ENCODE measurements around the gene CDCP1. TPM values are rescaled to one million over a fixed set of nuclear protein-coding genes. Genes with fewer than 3 reads are reported as not detected.
"Not testable (repeated sequence)": the region's sequence is repeated elsewhere in the genome, so short reads cannot be mapped to it uniquely, and the experiment has no call there.

Gene CDCP1
- total RNA-seq, 6 experiments from 2014 or later, result 0.31 to 2.7 (median 0.83) TPM

DNA sequence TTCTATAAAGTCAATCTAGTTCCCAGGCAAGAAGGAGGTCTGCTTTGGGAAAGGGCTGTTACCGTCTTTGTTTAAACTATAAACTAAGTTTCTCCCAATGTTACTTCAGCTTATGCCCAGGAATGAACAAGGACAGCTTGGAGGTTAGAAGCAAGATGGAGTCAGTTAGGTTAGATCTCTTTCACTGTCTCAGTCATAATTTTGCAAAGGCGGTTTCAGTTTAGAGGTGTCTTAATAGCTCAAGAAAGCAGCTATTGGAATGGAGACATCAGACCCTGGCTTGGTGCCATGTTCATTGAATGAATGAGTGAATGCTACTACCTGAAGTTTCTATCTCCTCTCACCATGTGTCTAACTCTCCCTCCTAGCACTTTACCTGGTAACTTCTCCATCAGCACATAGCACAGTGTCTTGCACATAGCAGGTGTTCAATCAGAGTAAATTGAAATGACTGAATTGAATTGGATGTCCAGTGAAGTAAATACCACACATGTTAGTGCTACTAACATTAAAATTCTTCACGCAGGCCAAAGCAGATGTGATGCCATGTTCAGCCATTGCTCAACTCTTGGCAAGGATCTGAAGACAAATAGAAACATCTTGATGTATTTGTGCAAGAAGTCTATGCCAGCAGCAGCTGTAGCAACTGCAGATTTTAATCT lies 91.9 kb downstream of the CDCP1 start:
- DNase-seq, result no peak
- Histone ChIP-seq H3K27me3 (no peaks in the 10 kb centered on the region), H3K4me3 (no peak overlapping the region), H3K36me3 (no peaks in the 10 kb centered on the region), H3K27ac (no peak overlapping the region), H3K4me1 (no peaks in the 10 kb centered on the region), H3K9me3 (no peaks in the 10 kb centered on the region)
- 49% methylated on average over 3 of the region's 3 CpGs for WGBS (ENCODE audit: insufficient coverage, low coverage, low lambda C conversion rate, missing lambda C conversion rate)
- TF ChIP-seq POLR2A (IDR thresholded peaks at IDR 0.05), result no peak
- TF ChIP-seq, protein P1, sequence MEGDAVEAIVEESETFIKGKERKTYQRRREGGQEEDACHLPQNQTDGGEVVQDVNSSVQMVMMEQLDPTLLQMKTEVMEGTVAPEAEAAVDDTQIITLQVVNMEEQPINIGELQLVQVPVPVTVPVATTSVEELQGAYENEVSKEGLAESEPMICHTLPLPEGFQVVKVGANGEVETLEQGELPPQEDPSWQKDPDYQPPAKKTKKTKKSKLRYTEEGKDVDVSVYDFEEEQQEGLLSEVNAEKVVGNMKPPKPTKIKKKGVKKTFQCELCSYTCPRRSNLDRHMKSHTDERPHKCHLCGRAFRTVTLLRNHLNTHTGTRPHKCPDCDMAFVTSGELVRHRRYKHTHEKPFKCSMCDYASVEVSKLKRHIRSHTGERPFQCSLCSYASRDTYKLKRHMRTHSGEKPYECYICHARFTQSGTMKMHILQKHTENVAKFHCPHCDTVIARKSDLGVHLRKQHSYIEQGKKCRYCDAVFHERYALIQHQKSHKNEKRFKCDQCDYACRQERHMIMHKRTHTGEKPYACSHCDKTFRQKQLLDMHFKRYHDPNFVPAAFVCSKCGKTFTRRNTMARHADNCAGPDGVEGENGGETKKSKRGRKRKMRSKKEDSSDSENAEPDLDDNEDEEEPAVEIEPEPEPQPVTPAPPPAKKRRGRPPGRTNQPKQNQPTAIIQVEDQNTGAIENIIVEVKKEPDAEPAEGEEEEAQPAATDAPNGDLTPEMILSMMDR (IDR thresholded peaks at IDR 0.05), result no peak
- ATAC-seq, result peak in 1 of 4 donors; percentile 16
- intact Hi-C loops (cut with DNase I), result no loop called here

DNA sequence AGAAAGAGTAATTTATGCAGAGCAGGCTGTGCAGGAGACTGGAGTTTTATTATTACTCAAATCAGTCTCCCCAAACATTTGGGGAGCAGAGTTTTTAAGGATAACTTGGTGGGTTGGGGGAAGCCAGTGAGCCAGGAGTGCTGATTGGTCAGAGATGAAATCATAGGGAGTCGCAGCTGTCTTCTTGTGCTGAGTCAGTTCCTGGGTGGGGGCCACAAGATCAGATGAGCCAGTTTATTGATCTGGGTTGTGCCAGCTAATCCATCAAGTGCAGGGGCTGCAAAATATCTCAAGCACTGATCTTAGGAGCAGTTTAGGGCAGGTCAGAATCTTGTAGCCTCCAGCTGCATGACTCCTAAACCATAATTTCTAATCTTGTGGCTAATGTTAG lies 92.4 kb downstream of the CDCP1 start:
- H3K36me3 ChIP-seq; H3K27ac ChIP-seq; DNase-seq; H3K4me3 ChIP-seq; H3K27me3 ChIP-seq; H3K4me1 ChIP-seq; intact Hi-C loops (cut with DNase I); H3K9me3 ChIP-seq; ATAC-seq: not testable (repeated sequence)
- 30% methylated on average over 1 of the region's 1 CpG for WGBS (ENCODE audit: insufficient coverage, low coverage, low lambda C conversion rate, missing lambda C conversion rate)

DNA sequence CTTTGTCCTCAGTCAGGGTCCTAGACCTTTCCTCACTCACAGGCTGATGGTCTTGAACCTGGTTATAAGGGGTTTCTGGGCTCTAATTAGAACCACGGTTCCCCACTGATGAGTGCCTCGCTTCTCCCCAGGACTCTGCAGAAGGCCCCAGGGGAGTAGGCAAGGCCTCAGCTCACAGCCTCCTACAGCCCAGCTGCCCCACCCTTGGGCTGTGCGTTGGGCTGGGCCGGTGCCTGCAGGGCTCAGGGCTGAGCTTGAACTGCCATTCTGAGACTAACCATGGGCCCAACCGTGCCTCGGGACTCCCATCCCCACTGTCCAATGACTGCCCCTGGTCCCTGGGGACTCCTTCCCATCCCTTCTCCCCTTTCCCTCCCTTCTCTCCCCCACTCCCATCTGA lies 94.5 kb downstream of the CDCP1 start:
- peak in 1 of 4 donors; percentile 37 for ATAC-seq
- Histone ChIP-seq H3K9me3 (no peaks in the 10 kb centered on the region), H3K27me3 (no peaks in the 10 kb centered on the region), H3K4me1 (no peaks in the 10 kb centered on the region), H3K27ac (no peak overlapping the region), H3K4me3 (no peak overlapping the region), H3K36me3 (no peaks in the 10 kb centered on the region)
- intact Hi-C loops (cut with DNase I), result no loop called here
- no peak for DNase-seq
- no peak for TF ChIP-seq POLR2A (IDR thresholded peaks at IDR 0.05)
- TF ChIP-seq, protein P1 (IDR thresholded peaks at IDR 0.05), result no peak
- no CpG with 5 or more reads among the region's 6 CpGs for WGBS (ENCODE audit: insufficient coverage, low coverage, low lambda C conversion rate, missing lambda C conversion rate)

DNA sequence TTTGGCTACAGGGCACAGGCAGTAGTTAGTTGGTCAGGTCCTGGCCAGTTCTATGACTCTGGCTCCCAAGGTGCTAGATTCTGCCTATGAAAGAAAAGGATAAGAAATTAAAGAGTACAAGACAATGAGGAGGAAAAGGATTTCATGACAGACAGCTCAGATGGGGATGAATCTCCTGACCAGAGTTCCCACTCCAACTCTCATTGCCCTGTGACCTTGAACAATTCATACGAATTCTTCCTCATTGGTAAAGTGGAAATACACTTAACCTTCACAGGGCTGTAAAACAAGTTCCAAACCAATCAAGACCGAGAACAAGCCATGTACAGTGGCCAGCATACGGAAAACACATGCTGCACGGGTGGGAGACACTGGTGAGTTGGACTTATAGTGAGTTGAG lies 96.4 kb downstream of the CDCP1 start:
- Histone ChIP-seq H3K9me3 (no peaks in the 10 kb centered on the region), H3K27me3 (no peaks in the 10 kb centered on the region), H3K4me3 (no peak overlapping the region), H3K36me3 (no peaks in the 10 kb centered on the region), H3K4me1 (no peaks in the 10 kb centered on the region), H3K27ac (no peak overlapping the region)
- 64% methylated on average over 4 of the region's 4 CpGs for WGBS (ENCODE audit: insufficient coverage, low coverage, low lambda C conversion rate, missing lambda C conversion rate)
- intact Hi-C loops (cut with DNase I), result no loop called here
- TF ChIP-seq POLR2A (IDR thresholded peaks at IDR 0.05), result no peak
- TF ChIP-seq, protein P1 (IDR thresholded peaks at IDR 0.05), result no peak
- DNase-seq, result no peak
- no peak for ATAC-seq

DNA sequence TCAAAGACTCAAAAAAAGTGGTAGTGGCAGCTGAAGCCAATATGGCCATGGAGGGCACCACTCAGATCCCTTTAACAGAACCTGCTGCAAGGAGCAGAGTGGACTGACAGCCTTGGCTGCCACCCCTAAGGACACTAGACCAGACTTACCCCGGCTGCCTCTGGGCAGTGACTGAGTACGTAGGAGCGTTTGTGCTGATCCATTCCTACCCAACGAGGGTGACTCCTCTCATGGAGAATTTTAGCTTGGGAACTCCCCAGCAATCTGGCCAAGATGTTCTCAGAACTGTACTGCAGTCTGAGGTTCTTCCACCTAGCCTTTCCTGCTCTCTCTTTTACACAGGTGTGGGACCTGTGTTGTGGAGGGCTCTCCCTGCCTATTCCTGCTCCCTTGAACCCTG lies 97.9 kb downstream of the CDCP1 start:
- H3K36me3 ChIP-seq, result no peaks in the 10 kb centered on the region
- no peaks in the 10 kb centered on the region for H3K4me1 ChIP-seq
- DNase-seq, result no peak
- intact Hi-C loops (cut with DNase I), result no loop called here
- no peak overlapping the region for H3K27ac ChIP-seq
- 54% methylated on average over 3 of the region's 4 CpGs for WGBS (ENCODE audit: insufficient coverage, low coverage, low lambda C conversion rate, missing lambda C conversion rate)
- H3K4me3 ChIP-seq, result no peak overlapping the region
- no peaks in the 10 kb centered on the region for H3K27me3 ChIP-seq
- TF ChIP-seq POLR2A (IDR thresholded peaks at IDR 0.05), result no peak
- TF ChIP-seq, protein P1 (IDR thresholded peaks at IDR 0.05), result no peak
- ATAC-seq, result no peak
- H3K9me3 ChIP-seq, result no peaks in the 10 kb centered on the region

Measured in right lobe of liver (tissue), 6 donors.